GM23338 (cell line): ENCODE data around the gene BANF1. TPM values are rescaled to one million over a fixed set of nuclear protein-coding genes. Genes with fewer than 3 reads are reported as not detected.

Experiments used
- STAT1 ChIP-seq: IDR thresholded peaks from one replicate; pipeline ENCODE4 v1.6.1; 2016; ENCODE audit warnings: antibody characterized with exemption; ENCODE audit not compliant: unreplicated experiment
- polyA plus RNA-seq: library from polyadenylated mRNA; unstranded; fragments of >200 nt; fragmentation: Nextera tagmentation; extraction: Ambion mirVana; gene quantifications from 2 replicates; pipeline ENCODE4 v1.2.1, GENCODE V29; 2016
- total RNA-seq: library from RNA; depleted of rRNA; stranded (reverse); fragments of >200 nt; shearing (Covaris generic); gene quantifications from 2 replicates; pipeline ENCODE4 v1.2.3, GENCODE V29; 2014
- TF ChIP-seq, protein P1 (sequence below): fragments of 250-450 bp; sonication (Bioruptor Pico); IDR thresholded peaks from 2 replicates; pipeline ENCODE4 v1.5.0; 2020; ENCODE audit warnings: mild to moderate bottlenecking, moderate library complexity
- TF ChIP-seq, protein P2 (sequence below): IDR thresholded peaks from 2 replicates; pipeline ENCODE4 v1.6.1; 2016; ENCODE audit warnings: antibody characterized with exemption
- TF ChIP-seq, protein P3 (sequence below): IDR thresholded peaks from one replicate; pipeline ENCODE4 v1.6.1; 2018; ENCODE audit warnings: antibody characterized with exemption; ENCODE audit not compliant: unreplicated experiment

Gene BANF1
- total and polyA plus RNA-seq, 2 experiments from 2014 or later: 58.2 to 765 TPM

GRCh38 chr11:66004186-66004585 is 1.9 kb downstream of the BANF1 start (continued):
- TF ChIP-seq, protein P1, sequence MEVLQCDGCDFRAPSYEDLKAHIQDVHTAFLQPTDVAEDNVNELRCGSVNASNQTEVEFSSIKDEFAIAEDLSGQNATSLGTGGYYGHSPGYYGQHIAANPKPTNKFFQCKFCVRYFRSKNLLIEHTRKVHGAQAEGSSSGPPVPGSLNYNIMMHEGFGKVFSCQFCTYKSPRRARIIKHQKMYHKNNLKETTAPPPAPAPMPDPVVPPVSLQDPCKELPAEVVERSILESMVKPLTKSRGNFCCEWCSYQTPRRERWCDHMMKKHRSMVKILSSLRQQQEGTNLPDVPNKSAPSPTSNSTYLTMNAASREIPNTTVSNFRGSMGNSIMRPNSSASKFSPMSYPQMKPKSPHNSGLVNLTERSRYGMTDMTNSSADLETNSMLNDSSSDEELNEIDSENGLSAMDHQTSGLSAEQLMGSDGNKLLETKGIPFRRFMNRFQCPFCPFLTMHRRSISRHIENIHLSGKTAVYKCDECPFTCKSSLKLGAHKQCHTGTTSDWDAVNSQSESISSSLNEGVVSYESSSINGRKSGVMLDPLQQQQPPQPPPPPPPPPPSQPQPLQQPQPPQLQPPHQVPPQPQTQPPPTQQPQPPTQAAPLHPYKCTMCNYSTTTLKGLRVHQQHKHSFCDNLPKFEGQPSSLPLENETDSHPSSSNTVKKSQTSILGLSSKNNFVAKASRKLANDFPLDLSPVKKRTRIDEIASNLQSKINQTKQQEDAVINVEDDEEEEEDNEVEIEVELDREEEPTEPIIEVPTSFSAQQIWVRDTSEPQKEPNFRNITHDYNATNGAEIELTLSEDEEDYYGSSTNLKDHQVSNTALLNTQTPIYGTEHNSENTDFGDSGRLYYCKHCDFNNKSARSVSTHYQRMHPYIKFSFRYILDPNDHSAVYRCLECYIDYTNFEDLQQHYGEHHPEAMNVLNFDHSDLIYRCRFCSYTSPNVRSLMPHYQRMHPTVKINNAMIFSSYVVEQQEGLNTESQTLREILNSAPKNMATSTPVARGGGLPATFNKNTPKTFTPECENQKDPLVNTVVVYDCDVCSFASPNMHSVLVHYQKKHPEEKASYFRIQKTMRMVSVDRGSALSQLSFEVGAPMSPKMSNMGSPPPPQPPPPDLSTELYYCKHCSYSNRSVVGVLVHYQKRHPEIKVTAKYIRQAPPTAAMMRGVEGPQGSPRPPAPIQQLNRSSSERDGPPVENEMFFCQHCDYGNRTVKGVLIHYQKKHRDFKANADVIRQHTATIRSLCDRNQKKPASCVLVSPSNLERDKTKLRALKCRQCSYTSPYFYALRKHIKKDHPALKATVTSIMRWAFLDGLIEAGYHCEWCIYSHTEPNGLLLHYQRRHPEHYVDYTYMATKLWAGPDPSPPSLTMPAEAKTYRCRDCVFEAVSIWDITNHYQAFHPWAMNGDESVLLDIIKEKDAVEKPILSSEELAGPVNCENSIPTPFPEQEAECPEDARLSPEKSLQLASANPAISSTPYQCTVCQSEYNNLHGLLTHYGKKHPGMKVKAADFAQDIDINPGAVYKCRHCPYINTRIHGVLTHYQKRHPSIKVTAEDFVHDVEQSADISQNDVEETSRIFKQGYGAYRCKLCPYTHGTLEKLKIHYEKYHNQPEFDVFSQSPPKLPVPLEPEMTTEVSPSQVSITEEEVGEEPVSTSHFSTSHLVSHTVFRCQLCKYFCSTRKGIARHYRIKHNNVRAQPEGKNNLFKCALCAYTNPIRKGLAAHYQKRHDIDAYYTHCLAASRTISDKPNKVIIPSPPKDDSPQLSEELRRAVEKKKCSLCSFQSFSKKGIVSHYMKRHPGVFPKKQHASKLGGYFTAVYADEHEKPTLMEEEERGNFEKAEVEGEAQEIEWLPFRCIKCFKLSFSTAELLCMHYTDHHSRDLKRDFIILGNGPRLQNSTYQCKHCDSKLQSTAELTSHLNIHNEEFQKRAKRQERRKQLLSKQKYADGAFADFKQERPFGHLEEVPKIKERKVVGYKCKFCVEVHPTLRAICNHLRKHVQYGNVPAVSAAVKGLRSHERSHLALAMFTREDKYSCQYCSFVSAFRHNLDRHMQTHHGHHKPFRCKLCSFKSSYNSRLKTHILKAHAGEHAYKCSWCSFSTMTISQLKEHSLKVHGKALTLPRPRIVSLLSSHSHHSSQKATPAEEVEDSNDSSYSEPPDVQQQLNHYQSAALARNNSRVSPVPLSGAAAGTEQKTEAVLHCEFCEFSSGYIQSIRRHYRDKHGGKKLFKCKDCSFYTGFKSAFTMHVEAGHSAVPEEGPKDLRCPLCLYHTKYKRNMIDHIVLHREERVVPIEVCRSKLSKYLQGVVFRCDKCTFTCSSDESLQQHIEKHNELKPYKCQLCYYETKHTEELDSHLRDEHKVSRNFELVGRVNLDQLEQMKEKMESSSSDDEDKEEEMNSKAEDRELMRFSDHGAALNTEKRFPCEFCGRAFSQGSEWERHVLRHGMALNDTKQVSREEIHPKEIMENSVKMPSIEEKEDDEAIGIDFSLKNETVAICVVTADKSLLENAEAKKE (CRISPR knock-in tag): no peak
- TF ChIP-seq, protein P2, sequence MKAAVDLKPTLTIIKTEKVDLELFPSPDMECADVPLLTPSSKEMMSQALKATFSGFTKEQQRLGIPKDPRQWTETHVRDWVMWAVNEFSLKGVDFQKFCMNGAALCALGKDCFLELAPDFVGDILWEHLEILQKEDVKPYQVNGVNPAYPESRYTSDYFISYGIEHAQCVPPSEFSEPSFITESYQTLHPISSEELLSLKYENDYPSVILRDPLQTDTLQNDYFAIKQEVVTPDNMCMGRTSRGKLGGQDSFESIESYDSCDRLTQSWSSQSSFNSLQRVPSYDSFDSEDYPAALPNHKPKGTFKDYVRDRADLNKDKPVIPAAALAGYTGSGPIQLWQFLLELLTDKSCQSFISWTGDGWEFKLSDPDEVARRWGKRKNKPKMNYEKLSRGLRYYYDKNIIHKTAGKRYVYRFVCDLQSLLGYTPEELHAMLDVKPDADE: no peak
- TF ChIP-seq STAT1: no peak
- TF ChIP-seq, protein P3, sequence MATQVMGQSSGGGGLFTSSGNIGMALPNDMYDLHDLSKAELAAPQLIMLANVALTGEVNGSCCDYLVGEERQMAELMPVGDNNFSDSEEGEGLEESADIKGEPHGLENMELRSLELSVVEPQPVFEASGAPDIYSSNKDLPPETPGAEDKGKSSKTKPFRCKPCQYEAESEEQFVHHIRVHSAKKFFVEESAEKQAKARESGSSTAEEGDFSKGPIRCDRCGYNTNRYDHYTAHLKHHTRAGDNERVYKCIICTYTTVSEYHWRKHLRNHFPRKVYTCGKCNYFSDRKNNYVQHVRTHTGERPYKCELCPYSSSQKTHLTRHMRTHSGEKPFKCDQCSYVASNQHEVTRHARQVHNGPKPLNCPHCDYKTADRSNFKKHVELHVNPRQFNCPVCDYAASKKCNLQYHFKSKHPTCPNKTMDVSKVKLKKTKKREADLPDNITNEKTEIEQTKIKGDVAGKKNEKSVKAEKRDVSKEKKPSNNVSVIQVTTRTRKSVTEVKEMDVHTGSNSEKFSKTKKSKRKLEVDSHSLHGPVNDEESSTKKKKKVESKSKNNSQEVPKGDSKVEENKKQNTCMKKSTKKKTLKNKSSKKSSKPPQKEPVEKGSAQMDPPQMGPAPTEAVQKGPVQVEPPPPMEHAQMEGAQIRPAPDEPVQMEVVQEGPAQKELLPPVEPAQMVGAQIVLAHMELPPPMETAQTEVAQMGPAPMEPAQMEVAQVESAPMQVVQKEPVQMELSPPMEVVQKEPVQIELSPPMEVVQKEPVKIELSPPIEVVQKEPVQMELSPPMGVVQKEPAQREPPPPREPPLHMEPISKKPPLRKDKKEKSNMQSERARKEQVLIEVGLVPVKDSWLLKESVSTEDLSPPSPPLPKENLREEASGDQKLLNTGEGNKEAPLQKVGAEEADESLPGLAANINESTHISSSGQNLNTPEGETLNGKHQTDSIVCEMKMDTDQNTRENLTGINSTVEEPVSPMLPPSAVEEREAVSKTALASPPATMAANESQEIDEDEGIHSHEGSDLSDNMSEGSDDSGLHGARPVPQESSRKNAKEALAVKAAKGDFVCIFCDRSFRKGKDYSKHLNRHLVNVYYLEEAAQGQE: no peak
